Hepatocyte (in vitro differentiated cells): ENCODE data around the gene SSBP1. TPM values are rescaled to one million over a fixed set of nuclear protein-coding genes. Genes with fewer than 3 reads are reported as not detected.
"Not testable (repeated sequence)": the region's sequence is repeated elsewhere in the genome, so short reads cannot be mapped to it uniquely, and the experiment has no call there.

Experiments used
- DNase-seq: peaks from one replicate; pipeline ENCODE4 v3.0.0-alpha.2; 2016; ENCODE audit warnings: low spot score
- H2AFZ ChIP-seq: fragments of 200-600 bp; sonication (generic); 2 replicates; pipeline ENCODE4 v1.6.0; 2016; ENCODE audit warnings: antibody characterized with exemption, mild to moderate bottlenecking
- H3K27ac ChIP-seq: fragments of 200-600 bp; sonication (generic); 2 replicates; pipeline ENCODE4 v1.5.1; 2016; ENCODE audit warnings: mild to moderate bottlenecking
- H3K27me3 ChIP-seq: fragments of 200-600 bp; sonication (generic); 2 replicates; pipeline ENCODE4 v1.6.1; 2016
- H3K36me3 ChIP-seq: fragments of 200-600 bp; sonication (generic); replicated peaks from 2 replicates; pipeline ENCODE4 v1.5.1; 2016; ENCODE audit warnings: low read depth; ENCODE audit not compliant: insufficient read depth
- H3K4me1 ChIP-seq: fragments of 200-600 bp; sonication (generic); 2 replicates; pipeline ENCODE4 v1.5.1; 2016; ENCODE audit warnings: mild to moderate bottlenecking, moderate library complexity; ENCODE audit not compliant: insufficient read depth
- H3K4me2 ChIP-seq: fragments of 200-600 bp; sonication (generic); 2 replicates; pipeline ENCODE4 v1.6.0; 2016
- H3K4me3 ChIP-seq: fragments of 200-600 bp; sonication (generic); 2 replicates; pipeline ENCODE4 v1.5.1; 2016; ENCODE audit warnings: mild to moderate bottlenecking
- H3K79me2 ChIP-seq: fragments of 200-600 bp; sonication (generic); 2 replicates; pipeline ENCODE4 v1.6.0; 2017; ENCODE audit warnings: mild to moderate bottlenecking
- H3K9me2 ChIP-seq: fragments of 200-600 bp; sonication (generic); replicated peaks from 2 replicates; pipeline ENCODE4 v1.6.0; 2017; ENCODE audit warnings: mild to moderate bottlenecking; ENCODE audit not compliant: insufficient read depth
- H3K9me3 ChIP-seq: fragments of 200-600 bp; sonication (generic); 2 replicates; pipeline ENCODE4 v1.5.1; 2016; ENCODE audit warnings: low read depth, mild to moderate bottlenecking
- H4K20me1 ChIP-seq: fragments of 200-600 bp; sonication (generic); 2 replicates; pipeline ENCODE4 v1.6.0; 2016; ENCODE audit warnings: mild to moderate bottlenecking; ENCODE audit not compliant: insufficient read depth, poor library complexity, severe bottlenecking
- EZH2 ChIP-seq: fragments of 200-600 bp; sonication (generic); IDR thresholded peaks from 2 replicates; pipeline ENCODE4 v1.6.1; 2016; ENCODE audit warnings: antibody characterized with exemption, mild to moderate bottlenecking, borderline replicate concordance
- EZH2phosphoT487 ChIP-seq: fragments of 200-600 bp; sonication (generic); IDR thresholded peaks from one replicate; pipeline ENCODE4 v1.6.1; 2018; ENCODE audit warnings: antibody characterized with exemption, mild to moderate bottlenecking, low read depth, moderate library complexity; ENCODE audit not compliant: unreplicated experiment, severe bottlenecking
- WGBS: methylation state at CpG from one replicate; pipeline ENCODE4 v1.1.6; 2016; ENCODE audit warnings: low lambda C conversion rate; ENCODE audit errors: missing lambda C conversion rate; 5-methylcytosine and 5-hydroxymethylcytosine counted together
- polyA plus RNA-seq: library from polyadenylated mRNA; unstranded; fragments of >200 nt; fragmentation: Nextera tagmentation; extraction: Ambion mirVana; gene quantifications from 2 replicates; pipeline ENCODE4 v1.2.1, GENCODE V29; 2016
- total RNA-seq: library from RNA; depleted of rRNA; stranded (reverse); fragments of >200 nt; gene quantifications from 2 replicates; pipeline ENCODE4 v1.2.3, GENCODE V29; 2014
- TF ChIP-seq, protein P1 (sequence below): fragments of 200-600 bp; sonication (generic); IDR thresholded peaks from 2 replicates; pipeline ENCODE4 v1.5.1; 2016; ENCODE audit warnings: antibody characterized with exemption, mild to moderate bottlenecking; ENCODE audit not compliant: poor library complexity

SSBP1 gene
- total and polyA plus RNA-seq, 2 experiments from 2014 or later = 186 to 212 TPM

DNA sequence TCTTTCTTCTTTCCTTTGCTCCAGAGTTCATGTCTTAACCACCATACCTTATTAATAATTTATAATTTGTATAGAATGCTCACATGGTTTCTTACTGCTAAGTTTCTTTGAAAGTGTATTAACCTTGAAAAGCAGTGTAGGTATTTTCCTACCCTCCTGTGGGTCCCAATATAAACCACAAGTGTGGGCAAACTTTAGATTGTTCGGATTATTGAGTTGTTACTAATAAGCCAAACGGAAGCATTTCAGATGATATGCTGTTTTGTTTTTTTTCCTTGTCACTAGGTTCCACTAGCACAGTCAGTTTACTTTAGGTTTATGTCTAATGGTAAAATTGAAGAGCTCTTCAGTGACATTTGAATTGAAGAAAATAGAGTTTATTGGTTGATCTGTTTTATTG is 10.2 kb downstream of the SSBP1 start:
- peaks cover 3% of the 10 kb centered on the region for H3K79me2 ChIP-seq
- DNase-seq = no peak
- peaks cover 39% of the 10 kb centered on the region for H3K9me3 ChIP-seq
- no peak overlapping the region for H3K4me3 ChIP-seq
- no peak overlapping the region for H2AFZ ChIP-seq
- no peaks in the 10 kb centered on the region for H4K20me1 ChIP-seq
- H3K36me3 ChIP-seq = peaks cover 28% of the 10 kb centered on the region
- no peak overlapping the region for H3K4me2 ChIP-seq
- H3K4me1 ChIP-seq = no peaks in the 10 kb centered on the region
- no peaks in the 10 kb centered on the region for H3K27me3 ChIP-seq
- no peak overlapping the region for H3K27ac ChIP-seq
- TF ChIP-seq EZH2 (no peak), EZH2phosphoT487 (no peak)
- TF ChIP-seq, protein P1, sequence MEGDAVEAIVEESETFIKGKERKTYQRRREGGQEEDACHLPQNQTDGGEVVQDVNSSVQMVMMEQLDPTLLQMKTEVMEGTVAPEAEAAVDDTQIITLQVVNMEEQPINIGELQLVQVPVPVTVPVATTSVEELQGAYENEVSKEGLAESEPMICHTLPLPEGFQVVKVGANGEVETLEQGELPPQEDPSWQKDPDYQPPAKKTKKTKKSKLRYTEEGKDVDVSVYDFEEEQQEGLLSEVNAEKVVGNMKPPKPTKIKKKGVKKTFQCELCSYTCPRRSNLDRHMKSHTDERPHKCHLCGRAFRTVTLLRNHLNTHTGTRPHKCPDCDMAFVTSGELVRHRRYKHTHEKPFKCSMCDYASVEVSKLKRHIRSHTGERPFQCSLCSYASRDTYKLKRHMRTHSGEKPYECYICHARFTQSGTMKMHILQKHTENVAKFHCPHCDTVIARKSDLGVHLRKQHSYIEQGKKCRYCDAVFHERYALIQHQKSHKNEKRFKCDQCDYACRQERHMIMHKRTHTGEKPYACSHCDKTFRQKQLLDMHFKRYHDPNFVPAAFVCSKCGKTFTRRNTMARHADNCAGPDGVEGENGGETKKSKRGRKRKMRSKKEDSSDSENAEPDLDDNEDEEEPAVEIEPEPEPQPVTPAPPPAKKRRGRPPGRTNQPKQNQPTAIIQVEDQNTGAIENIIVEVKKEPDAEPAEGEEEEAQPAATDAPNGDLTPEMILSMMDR = no peak
- no peaks in the 10 kb centered on the region for H3K9me2 ChIP-seq
- WGBS = 98% methylated on average over 2 of the region's 2 CpGs

- peaks cover 39% of the 10 kb centered on the region for H3K9me3 ChIP-seq
- not testable (repeated sequence) for H2AFZ ChIP-seq, H3K27ac ChIP-seq, H3K4me3 ChIP-seq, DNase-seq, H3K9me2 ChIP-seq, H3K4me1 ChIP-seq, H4K20me1 ChIP-seq, H3K27me3 ChIP-seq, H3K79me2 ChIP-seq, H3K4me2 ChIP-seq
- WGBS = 98% methylated on average over 10 of the region's 10 CpGs
- H3K36me3 ChIP-seq = peaks cover 31% of the 10 kb centered on the region
These were observed 13.7 kb downstream of the SSBP1 start for GRCh38 chr7:141751904-141752303.

GRCh38 chr7:141752634-141753033 is 14.5 kb downstream of the SSBP1 start:
- Histone ChIP-seq H3K4me1 (no peaks in the 10 kb centered on the region), H3K9me2 (no peaks in the 10 kb centered on the region), H4K20me1 (no peaks in the 10 kb centered on the region), H3K4me2 (no peak overlapping the region), H3K27me3 (no peaks in the 10 kb centered on the region), H3K36me3 (peaks cover 31% of the 10 kb centered on the region), H3K4me3 (no peak overlapping the region), H3K79me2 (no peaks in the 10 kb centered on the region), H3K9me3 (peaks cover 39% of the 10 kb centered on the region), H3K27ac (no peak overlapping the region), H2AFZ (no peak overlapping the region)
- 98% methylated on average over 13 of the region's 13 CpGs for WGBS
- DNase-seq = no peak
- TF ChIP-seq, protein P1 = peak; percentile 14
- TF ChIP-seq EZH2phosphoT487 = no peak

DNA sequence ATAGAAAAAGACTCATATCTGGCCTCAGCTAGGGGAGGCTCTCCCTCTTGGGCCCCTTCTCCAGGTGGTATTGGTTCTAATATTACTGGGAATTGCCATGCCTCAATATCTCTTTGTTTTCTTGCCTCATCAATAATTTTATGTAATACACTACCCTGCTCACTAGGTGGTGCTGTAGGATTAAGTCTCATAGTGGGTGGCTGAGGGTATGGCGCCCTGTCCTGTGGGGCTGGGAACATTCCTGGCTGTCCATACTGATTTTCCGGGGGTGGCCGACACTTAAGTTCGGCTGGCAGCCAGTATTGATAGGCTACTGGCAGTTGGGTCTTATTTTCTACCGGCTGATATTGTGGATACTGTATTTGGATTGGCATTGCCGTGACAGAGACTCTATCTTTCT is 16.8 kb downstream of the SSBP1 start:
- DNase-seq = peak; percentile 11
- no peaks in the 10 kb centered on the region for H3K27me3 ChIP-seq
- no peaks in the 10 kb centered on the region for H3K9me2 ChIP-seq
- H3K4me2 ChIP-seq = no peak overlapping the region
- H2AFZ ChIP-seq = no peak overlapping the region
- WGBS = 90% methylated on average over 6 of the region's 6 CpGs
- no peak overlapping the region for H3K27ac ChIP-seq
- H4K20me1 ChIP-seq = no peaks in the 10 kb centered on the region
- no peak for TF ChIP-seq EZH2phosphoT487
- TF ChIP-seq, protein P1 = peak; percentile 30
- no peaks in the 10 kb centered on the region for H3K79me2 ChIP-seq
- H3K4me1 ChIP-seq = no peaks in the 10 kb centered on the region
- no peak overlapping the region for H3K4me3 ChIP-seq
- peaks cover 23% of the 10 kb centered on the region for H3K9me3 ChIP-seq
- H3K36me3 ChIP-seq = peaks cover 23% of the 10 kb centered on the region
